SK-N-SH (cell line): ENCODE measurements around the gene KRT3. TPM values are rescaled to one million over a fixed set of nuclear protein-coding genes. Genes with fewer than 3 reads are reported as not detected.

ENCODE experiments used
- CTCF ChIA-PET: fragments of 300-600, 350-600 bp; formaldehyde crosslinking; extraction: SDS; loops from one replicate; lab custom pipeline; 2021; lab: Yijun Ruan, JAX
- POLR2A ChIA-PET: fragments of 350-600 bp; sonication (Branson Sonifier 250); formaldehyde crosslinking; extraction: SDS; loops from one replicate; lab custom pipeline; 2020; ENCODE audit warnings: antibody characterized with exemption, inconsistent platforms; lab: Yijun Ruan, JAX
- DNase-seq: peaks from one replicate; pipeline ENCODE4 v3.0.0; 2012
- H2AFZ ChIP-seq: fragments of 200-600 bp; sonication (generic); 2 replicates; pipeline ENCODE4 v1.8.1; 2016; ENCODE audit warnings: antibody characterized with exemption, mild to moderate bottlenecking, low read depth
- H3F3A ChIP-seq: fragments of 200-600 bp; sonication (generic); replicated peaks from 2 replicates; pipeline ENCODE3; 2016; ENCODE audit warnings: antibody characterized with exemption, mild to moderate bottlenecking; ENCODE audit not compliant: insufficient read depth
- H3K27ac ChIP-seq, 2 experiments: fragments of 200-500 bp in 1 of 2; fragments of 200-600 bp in 1 of 2; sonication (Bioruptor generic) in 1 of 2; sonication (generic), shearing (Covaris generic) in 1 of 2; 2 replicates each; pipeline versions ENCODE4 v1.5.1 to v1.6.1; 2014 to 2016; ENCODE audit warnings: low read depth in 2 of 2, inconsistent platforms in 1 of 2, low read length in 1 of 2, mild to moderate bottlenecking in 1 of 2, mixed read lengths in 1 of 2
- H3K27me3 ChIP-seq: fragments of 200-600 bp; sonication (generic), shearing (Covaris generic); 2 replicates; pipeline ENCODE4 v1.6.1; 2016; ENCODE audit warnings: mixed run types; ENCODE audit not compliant: insufficient read depth
- H3K36me3 ChIP-seq, 2 experiments: fragments of 200-500 bp in 1 of 2; fragments of 200-600 bp in 1 of 2; sonication (Bioruptor generic) in 1 of 2; sonication (generic) in 1 of 2; replicated peaks in 1 of 2; 2 replicates each; pipeline versions ENCODE3 to v1.5.1; 2014 to 2016; ENCODE audit warnings: low read length in 1 of 2, mild to moderate bottlenecking in 1 of 2; ENCODE audit not compliant: insufficient read depth in 2 of 2, control insufficient read depth in 1 of 2
- H3K4me1 ChIP-seq, 2 experiments: fragments of 200-500 bp in 1 of 2; fragments of 200-600 bp in 1 of 2; sonication (Bioruptor generic) in 1 of 2; sonication (generic), shearing (Covaris generic) in 1 of 2; 2 replicates each; pipeline versions ENCODE4 v1.5.1 to v1.6.1; 2014 to 2016; ENCODE audit warnings: low read depth in 1 of 2, low read length in 1 of 2, mixed run types in 1 of 2; ENCODE audit not compliant: insufficient read depth in 2 of 2, control insufficient read depth in 1 of 2
- H3K4me2 ChIP-seq: fragments of 200-600 bp; sonication (generic), shearing (Covaris generic); 2 replicates; pipeline ENCODE4 v1.6.1; 2017; ENCODE audit warnings: mixed run types
- H3K4me3 ChIP-seq, 2 experiments: fragments of 200-500 bp in 1 of 2; fragments of 200-600 bp in 1 of 2; sonication (Bioruptor generic) in 1 of 2; sonication (generic), shearing (Covaris generic) in 1 of 2; 2 replicates each; pipeline versions ENCODE4 v1.5.1 to v1.8.1; 2014 to 2016; ENCODE audit warnings: low read depth in 2 of 2, inconsistent platforms in 1 of 2, low read length in 1 of 2, mild to moderate bottlenecking in 1 of 2, mixed read lengths in 1 of 2, moderate library complexity in 1 of 2
- H3K79me2 ChIP-seq: fragments of 200-600 bp; sonication (generic); 2 replicates; pipeline ENCODE4 v1.8.1; 2017; ENCODE audit warnings: mild to moderate bottlenecking; ENCODE audit not compliant: insufficient read depth
- H3K9ac ChIP-seq: fragments of 200-600 bp; sonication (generic); 2 replicates; pipeline ENCODE4 v1.6.1; 2017; ENCODE audit warnings: mixed run types
- H3K9me2 ChIP-seq: fragments of 200-600 bp; sonication (generic); 2 replicates; pipeline ENCODE4 v1.6.1; 2017; ENCODE audit warnings: mixed run types
- H3K9me3 ChIP-seq: fragments of 200-600 bp; sonication (generic); 2 replicates; pipeline ENCODE4 v1.6.1; 2017; ENCODE audit warnings: mixed run types, mild to moderate bottlenecking, moderate library complexity
- H4K20me1 ChIP-seq: fragments of 200-600 bp; sonication (generic); 2 replicates; pipeline ENCODE4 v1.6.1; 2017; ENCODE audit warnings: mild to moderate bottlenecking, mixed run types; ENCODE audit not compliant: insufficient read depth
- CHD2 ChIP-seq: fragments of 150-350 bp; IDR thresholded peaks from 2 replicates; pipeline ENCODE4 v1.6.1; 2018; ENCODE audit warnings: low read length; ENCODE audit not compliant: partially characterized antibody
- ELF1 ChIP-seq: IDR thresholded peaks from 2 replicates; pipeline ENCODE4 v1.4.0; 2012
- GABPA ChIP-seq: IDR thresholded peaks from 2 replicates; pipeline ENCODE4 v1.4.0; 2012; ENCODE audit warnings: low read depth, mild to moderate bottlenecking
- NRF1 ChIP-seq: IDR thresholded peaks from 2 replicates; pipeline ENCODE4 v1.6.1; 2012; ENCODE audit warnings: low read depth, mild to moderate bottlenecking, low read length
- TAF1 ChIP-seq: IDR thresholded peaks from 2 replicates; pipeline ENCODE4 v1.6.1; 2012; ENCODE audit warnings: low read depth, mild to moderate bottlenecking, low read length, moderate library complexity, borderline replicate concordance
- WGBS: methylation state at CpG from one replicate; pipeline ENCODE4 v1.1.6; 2017; ENCODE audit warnings: low lambda C conversion rate; 5-methylcytosine and 5-hydroxymethylcytosine counted together
- polyA plus RNA-seq, 3 experiments: library from polyadenylated mRNA; depleted of rRNA; stranded (reverse); fragments of >200 nt; gene quantifications; 2 replicates each; pipeline ENCODE4 v1.2.3, GENCODE V29; 2012
- TF ChIP-seq, protein P1 (sequence below): fragments of 200-600 bp; sonication (generic); IDR thresholded peaks from 2 replicates; pipeline ENCODE4 v1.6.1; 2017; ENCODE audit warnings: antibody characterized with exemption, mild to moderate bottlenecking, moderate library complexity
- TF ChIP-seq, protein P2 (sequence below): IDR thresholded peaks from 2 replicates; pipeline ENCODE4 v1.4.0; 2012; ENCODE audit warnings: low read depth, borderline replicate concordance
- TF ChIP-seq, protein P3 (sequence below): IDR thresholded peaks from 2 replicates; pipeline ENCODE4 v1.6.1; 2012; ENCODE audit warnings: mild to moderate bottlenecking, low read depth, low read length, moderate library complexity
- TF ChIP-seq, protein P4 (sequence below): fragments of 150-350 bp; IDR thresholded peaks from 2 replicates; pipeline ENCODE4 v1.6.1; 2016; ENCODE audit warnings: mild to moderate bottlenecking, low read depth, low read length

Gene KRT3
- polyA plus RNA-seq, 1 of the 3 experiments (the other 2 are of a cell fraction): not detected

DNA sequence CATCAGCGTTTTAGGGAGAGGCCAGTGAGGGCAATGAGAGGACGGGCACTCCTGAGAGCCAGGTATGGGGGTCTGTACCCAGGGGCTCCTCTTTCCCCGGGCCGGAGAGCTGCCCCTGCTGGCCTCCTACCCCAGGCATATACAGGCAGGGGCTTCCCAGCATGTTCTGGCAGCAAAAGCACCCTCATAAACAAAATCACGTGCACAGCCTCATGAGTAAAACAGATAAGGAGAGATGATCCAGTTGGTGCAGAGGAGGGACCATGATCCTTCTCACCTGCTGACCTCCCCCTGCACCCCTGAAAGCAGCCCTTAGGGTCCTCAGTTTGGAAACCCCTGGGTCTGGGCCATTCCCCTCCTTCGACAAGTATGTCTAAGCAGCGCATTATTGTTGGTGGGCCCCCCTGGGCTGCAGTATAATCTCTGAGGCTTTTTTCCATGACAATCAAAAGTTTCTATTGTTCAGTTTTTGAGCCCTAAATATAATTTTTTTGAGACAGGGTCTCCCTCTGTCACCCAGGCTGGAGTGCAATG lies 23.0 kb upstream of the KRT3 start (continued):
- TF ChIP-seq, protein P1, sequence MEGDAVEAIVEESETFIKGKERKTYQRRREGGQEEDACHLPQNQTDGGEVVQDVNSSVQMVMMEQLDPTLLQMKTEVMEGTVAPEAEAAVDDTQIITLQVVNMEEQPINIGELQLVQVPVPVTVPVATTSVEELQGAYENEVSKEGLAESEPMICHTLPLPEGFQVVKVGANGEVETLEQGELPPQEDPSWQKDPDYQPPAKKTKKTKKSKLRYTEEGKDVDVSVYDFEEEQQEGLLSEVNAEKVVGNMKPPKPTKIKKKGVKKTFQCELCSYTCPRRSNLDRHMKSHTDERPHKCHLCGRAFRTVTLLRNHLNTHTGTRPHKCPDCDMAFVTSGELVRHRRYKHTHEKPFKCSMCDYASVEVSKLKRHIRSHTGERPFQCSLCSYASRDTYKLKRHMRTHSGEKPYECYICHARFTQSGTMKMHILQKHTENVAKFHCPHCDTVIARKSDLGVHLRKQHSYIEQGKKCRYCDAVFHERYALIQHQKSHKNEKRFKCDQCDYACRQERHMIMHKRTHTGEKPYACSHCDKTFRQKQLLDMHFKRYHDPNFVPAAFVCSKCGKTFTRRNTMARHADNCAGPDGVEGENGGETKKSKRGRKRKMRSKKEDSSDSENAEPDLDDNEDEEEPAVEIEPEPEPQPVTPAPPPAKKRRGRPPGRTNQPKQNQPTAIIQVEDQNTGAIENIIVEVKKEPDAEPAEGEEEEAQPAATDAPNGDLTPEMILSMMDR: no peak
- TF ChIP-seq NRF1: no peak
- no peak for TF ChIP-seq GABPA
- no peak for TF ChIP-seq ELF1
- TF ChIP-seq, protein P2, sequence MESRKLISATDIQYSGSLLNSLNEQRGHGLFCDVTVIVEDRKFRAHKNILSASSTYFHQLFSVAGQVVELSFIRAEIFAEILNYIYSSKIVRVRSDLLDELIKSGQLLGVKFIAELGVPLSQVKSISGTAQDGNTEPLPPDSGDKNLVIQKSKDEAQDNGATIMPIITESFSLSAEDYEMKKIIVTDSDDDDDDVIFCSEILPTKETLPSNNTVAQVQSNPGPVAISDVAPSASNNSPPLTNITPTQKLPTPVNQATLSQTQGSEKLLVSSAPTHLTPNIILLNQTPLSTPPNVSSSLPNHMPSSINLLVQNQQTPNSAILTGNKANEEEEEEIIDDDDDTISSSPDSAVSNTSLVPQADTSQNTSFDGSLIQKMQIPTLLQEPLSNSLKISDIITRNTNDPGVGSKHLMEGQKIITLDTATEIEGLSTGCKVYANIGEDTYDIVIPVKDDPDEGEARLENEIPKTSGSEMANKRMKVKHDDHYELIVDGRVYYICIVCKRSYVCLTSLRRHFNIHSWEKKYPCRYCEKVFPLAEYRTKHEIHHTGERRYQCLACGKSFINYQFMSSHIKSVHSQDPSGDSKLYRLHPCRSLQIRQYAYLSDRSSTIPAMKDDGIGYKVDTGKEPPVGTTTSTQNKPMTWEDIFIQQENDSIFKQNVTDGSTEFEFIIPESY: no peak

DNA sequence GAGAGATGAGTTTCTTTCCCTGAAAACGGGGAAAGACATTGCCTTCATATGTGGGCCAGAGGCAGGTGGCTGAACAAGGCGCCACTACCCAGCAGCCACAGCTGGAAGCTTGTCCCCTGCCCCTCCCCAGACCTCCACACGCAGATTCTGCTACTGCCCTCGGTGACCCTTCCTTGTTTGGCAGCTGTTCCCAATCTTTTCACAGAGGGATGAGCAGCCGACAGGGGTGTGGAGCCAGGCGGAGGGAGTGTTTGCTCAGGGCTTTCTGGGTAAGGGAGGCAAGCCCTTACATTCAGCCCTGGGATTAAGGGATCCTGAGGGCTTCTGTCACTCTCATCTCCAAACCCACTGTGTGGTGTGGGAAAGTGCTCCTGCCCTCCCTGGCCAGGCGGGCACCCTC lies 22.5 kb upstream of the KRT3 start:
- H3K4me1 ChIP-seq: no peaks in the 10 kb centered on the region
- CTCF ChIA-PET: interaction anchor here (1.2 to 1.7 kb wide), 3 partner anchors 13 to 66 kb away, joined by 3 to 4 read pairs (median 4); no protein-coding TSS in a partner anchor
- no peak overlapping the region for H3K4me2 ChIP-seq
- no peak overlapping the region for H2AFZ ChIP-seq
- 10% methylated on average over 6 of the region's 7 CpGs for WGBS
- no peaks in the 10 kb centered on the region for H3K79me2 ChIP-seq
- TF ChIP-seq, protein P2: no peak
- TF ChIP-seq TAF1 (no peak), CHD2 (no peak)
- TF ChIP-seq, protein P3, sequence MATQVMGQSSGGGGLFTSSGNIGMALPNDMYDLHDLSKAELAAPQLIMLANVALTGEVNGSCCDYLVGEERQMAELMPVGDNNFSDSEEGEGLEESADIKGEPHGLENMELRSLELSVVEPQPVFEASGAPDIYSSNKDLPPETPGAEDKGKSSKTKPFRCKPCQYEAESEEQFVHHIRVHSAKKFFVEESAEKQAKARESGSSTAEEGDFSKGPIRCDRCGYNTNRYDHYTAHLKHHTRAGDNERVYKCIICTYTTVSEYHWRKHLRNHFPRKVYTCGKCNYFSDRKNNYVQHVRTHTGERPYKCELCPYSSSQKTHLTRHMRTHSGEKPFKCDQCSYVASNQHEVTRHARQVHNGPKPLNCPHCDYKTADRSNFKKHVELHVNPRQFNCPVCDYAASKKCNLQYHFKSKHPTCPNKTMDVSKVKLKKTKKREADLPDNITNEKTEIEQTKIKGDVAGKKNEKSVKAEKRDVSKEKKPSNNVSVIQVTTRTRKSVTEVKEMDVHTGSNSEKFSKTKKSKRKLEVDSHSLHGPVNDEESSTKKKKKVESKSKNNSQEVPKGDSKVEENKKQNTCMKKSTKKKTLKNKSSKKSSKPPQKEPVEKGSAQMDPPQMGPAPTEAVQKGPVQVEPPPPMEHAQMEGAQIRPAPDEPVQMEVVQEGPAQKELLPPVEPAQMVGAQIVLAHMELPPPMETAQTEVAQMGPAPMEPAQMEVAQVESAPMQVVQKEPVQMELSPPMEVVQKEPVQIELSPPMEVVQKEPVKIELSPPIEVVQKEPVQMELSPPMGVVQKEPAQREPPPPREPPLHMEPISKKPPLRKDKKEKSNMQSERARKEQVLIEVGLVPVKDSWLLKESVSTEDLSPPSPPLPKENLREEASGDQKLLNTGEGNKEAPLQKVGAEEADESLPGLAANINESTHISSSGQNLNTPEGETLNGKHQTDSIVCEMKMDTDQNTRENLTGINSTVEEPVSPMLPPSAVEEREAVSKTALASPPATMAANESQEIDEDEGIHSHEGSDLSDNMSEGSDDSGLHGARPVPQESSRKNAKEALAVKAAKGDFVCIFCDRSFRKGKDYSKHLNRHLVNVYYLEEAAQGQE: no peak
- TF ChIP-seq, protein P4, sequence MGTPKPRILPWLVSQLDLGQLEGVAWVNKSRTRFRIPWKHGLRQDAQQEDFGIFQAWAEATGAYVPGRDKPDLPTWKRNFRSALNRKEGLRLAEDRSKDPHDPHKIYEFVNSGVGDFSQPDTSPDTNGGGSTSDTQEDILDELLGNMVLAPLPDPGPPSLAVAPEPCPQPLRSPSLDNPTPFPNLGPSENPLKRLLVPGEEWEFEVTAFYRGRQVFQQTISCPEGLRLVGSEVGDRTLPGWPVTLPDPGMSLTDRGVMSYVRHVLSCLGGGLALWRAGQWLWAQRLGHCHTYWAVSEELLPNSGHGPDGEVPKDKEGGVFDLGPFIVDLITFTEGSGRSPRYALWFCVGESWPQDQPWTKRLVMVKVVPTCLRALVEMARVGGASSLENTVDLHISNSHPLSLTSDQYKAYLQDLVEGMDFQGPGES: no peak
- H3K36me3 ChIP-seq: no peaks in the 10 kb centered on the region
- DNase-seq: no peak
- no peaks in the 10 kb centered on the region for H3K9me2 ChIP-seq
- H3K9me3 ChIP-seq: no peaks in the 10 kb centered on the region
- peaks cover 44% of the 10 kb centered on the region for H3K27me3 ChIP-seq
- no peak overlapping the region for H3K27ac ChIP-seq
- H3K9ac ChIP-seq: no peak overlapping the region
- H3K4me3 ChIP-seq: no peak overlapping the region
- H4K20me1 ChIP-seq: no peaks in the 10 kb centered on the region
- POLR2A ChIA-PET: no interaction called here
- no peaks in the 10 kb centered on the region for H3F3A ChIP-seq
